GM18508 (cell line): Measurements from ENCODE around the gene CS.
"Not testable (repeated sequence)": the region's sequence is repeated elsewhere in the genome, so short reads cannot be mapped to it uniquely, and the experiment has no call there.

ENCODE experiments used
- ATAC-seq: cut with Tn5 transposase; IDR thresholded peaks from one replicate; pipeline ENCODE4 v1.9.1; 2021; ENCODE audit warnings: moderate number of reproducible peaks; ENCODE audit not compliant: insufficient read depth, unreplicated experiment

The CS gene

DNA sequence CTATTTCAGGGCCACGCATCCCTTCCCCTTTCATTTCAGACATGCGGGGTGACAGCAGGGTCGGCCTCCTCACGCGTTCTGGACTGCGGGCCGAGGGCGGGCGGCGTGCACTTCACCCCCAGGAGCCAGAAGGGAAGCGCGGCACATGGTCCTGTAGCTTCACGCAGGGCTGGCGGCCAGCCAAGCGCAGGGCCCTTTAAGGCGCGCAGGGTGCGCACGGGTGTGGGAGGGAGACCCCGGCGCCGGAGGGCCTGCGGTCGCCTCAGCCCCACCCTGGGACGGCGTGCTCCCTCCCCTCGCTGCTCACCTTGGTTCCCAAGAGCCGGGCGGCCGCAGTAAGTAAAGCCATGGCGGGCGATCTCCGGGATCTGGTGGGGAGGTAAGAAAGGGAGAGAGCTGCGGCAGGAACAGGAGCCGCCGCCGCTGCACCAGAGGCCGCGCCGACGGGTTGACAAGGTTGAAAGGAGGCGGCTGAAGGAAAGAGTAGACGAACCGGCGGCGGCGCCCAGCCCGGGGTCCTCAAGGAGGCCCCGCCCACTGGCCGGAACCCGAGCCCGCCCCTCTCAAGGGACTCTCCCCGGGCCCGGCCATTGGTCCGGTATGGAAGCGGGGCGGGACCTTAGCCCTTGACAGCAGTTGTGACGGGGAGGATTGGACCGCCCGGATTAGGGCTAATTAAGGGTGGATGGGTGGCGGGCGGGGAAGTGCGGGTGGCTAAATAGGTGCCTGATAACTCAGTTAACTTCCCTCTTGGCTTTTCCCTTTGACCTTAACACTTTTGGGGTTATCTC, at the start of gene CS:
Gene CS (minus strand): TSS at position 478 of the 791 bp plus-strand sequence. CDS start 129 bp downstream, at position 349.
- peak; percentile 79 for ATAC-seq

DNA sequence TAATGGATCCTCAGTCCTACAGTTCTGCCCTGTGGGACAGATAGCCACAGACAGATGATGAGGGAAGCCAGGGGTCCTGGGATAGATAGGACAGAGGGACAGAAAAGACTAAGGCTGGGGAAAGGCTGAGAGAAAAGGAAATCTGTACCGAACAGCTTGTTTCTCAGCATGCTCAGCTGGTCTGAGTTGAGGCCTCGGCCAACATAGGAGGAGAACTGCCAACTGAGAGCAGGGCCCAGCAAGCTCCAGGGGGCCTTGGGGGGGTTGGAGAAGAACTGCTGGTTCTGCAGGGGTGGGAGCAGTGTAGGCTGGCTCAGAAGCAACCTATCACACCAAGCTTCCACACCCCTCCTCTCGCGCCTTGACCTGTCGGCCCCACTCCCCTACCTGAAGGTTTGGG, 48.6 kb upstream of the CS start:
- ATAC-seq = no peak

DNA sequence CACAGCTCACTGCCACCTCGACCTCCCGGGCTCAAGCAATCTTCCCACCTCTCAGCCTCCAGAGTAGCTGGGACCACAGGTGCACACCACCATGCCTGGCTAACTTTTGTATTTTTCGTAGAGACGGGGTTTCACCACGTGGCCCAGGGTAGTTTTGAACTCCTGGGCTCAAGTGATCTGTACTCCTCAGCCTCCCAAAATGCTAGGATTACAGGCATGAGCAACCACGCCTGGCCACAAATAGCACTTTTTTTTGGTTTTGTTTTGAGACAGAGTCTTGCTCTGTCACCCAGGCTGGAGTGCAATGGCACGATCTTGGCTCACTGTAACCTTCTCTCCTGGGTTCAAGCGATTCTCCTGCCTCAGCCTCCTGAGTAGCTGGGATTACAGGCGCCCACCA, 47.1 kb upstream of the CS start:
- ATAC-seq = not testable (repeated sequence)

DNA sequence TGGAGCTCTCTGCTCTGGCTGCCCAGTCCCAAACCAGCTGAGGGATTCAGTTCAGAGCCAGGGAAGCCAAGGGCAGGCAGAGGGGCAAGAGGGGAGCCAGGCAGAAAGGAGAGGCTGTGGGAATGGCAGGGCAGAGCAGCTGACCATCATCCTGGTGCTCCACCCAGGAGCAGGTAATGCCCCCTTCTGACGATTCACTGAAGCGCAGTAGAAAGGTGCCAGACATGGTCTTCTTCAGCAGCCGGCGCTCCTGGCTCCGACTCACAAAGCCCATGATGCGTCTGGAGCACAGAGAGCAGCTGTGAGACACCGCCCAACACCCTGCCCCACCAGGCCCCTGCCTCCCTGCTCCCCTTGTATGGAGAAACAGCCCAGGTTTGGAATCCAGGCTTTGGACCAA, 46.5 kb upstream of the CS start:
- no peak for ATAC-seq

DNA sequence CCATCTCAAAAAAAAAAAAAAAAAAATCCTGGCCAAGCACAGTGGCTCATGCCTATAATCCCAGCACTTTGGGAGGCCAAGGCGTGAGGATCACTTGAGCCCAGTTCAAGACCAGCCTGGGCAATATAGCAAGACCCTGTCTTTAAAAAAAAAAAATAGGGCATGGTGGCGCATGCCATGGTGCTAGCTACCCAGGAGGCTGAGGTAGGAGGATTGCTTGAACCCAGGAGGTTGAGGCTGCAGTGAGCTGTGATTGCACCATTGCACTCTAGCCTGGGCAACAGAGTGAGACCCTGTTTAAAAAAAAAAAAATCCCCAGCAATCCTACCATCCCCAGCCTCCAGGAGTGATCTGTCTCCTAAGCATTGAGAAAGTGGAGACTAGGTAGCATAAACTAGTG, 42.2 kb upstream of the CS start:
- not testable (repeated sequence) for ATAC-seq

DNA sequence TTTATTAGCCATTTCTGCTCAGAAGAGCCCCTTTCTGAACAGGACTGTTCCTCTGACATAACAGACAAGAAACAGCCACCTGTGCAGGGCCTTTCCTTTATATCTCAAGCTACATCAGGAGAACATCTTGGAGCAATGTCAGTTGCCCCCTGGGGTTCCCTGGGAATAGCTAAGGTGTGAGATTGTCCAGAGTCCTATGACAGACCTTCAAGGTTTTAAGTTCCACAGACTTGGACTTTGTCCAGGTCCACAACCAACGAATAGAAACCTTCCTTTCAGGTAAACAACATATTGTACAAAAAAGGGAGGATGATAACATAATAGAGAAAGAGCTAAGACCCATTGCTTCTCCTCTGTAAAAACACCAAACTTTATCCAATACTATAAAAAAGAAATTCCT, 41.5 kb upstream of the CS start:
- no peak for ATAC-seq

DNA sequence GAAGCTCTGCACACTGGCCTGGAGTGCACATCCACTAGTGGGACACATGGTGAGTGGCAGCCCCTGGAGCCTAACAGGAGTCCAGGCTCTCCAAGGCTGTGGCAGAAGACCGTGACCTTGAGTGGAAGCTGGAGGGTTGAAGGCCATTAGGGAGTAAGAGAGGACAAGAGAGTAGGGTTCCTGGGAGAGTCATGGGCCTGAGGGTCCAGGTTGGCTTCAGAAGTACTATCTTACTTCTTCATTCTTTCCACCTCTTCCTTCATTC, 39.0 kb upstream of the CS start:
- ATAC-seq = no peak

DNA sequence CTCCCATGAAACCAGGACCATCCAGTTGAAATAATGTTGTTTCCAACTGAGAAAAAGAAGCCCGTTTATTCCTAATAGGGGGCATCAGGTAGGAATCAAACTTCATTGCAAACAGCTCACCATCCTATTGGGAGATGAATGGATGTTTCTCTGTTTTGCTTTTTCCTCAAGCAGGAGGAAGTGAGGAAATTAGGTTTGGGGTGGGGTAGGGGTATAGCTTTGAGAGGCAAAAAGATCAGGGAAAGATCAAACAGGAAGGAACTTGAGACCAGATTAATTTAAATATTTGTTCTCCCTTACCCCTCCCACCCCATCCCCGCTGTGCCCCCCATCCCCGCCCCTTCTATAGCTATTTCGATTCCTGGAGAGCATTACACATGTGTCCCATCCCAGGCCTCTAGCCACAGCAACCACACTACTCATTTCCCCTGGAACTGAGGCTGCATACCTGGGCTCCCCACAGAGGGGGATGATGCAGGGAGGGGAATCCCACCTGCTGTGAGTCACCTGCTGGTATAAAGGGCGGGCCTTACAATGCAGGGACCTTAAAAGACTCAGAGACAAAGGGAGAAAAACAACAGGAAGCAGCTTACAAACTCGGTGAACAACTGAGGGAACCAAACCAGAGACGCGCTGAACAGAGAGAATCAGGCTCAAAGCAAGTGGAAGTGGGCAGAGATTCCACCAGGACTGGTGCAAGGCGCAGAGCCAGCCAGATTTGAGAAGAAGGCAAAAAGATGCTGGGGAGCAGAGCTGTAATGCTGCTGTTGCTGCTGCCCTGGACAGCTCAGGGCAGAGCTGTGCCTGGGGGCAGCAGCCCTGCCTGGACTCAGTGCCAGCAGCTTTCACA, 38.4 kb upstream of the CS start, which contains the start of gene IL23A:
Gene IL23A (plus strand): TSS at position 577 of the 850 bp plus-strand sequence. CDS start 161 bp downstream, at position 738.
- ATAC-seq = peak; percentile 38

DNA sequence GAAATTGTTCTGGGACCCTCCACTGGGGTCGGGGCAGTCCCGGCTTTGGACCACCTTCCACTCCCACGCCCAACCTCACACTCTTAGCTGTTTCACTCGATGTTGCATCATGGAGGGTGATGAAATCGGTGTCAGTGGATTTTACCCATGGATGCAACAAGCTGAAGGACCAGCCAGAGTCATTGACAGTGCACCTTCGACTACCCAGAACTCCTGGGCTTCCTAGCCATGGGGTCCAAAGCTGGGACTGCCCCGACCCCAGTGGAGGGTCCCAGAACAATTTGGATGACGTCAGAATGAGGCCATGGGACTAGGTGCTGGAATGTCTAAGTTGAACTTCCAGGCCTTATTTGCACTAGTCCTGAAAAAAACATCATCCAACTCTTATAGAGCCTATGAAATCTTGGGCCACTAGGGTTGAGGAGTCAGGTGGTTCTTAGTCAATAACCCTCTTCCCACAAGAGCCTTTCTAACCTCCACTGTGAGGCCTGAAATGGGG, 37.7 kb upstream of the CS start:
- no peak for ATAC-seq

DNA sequence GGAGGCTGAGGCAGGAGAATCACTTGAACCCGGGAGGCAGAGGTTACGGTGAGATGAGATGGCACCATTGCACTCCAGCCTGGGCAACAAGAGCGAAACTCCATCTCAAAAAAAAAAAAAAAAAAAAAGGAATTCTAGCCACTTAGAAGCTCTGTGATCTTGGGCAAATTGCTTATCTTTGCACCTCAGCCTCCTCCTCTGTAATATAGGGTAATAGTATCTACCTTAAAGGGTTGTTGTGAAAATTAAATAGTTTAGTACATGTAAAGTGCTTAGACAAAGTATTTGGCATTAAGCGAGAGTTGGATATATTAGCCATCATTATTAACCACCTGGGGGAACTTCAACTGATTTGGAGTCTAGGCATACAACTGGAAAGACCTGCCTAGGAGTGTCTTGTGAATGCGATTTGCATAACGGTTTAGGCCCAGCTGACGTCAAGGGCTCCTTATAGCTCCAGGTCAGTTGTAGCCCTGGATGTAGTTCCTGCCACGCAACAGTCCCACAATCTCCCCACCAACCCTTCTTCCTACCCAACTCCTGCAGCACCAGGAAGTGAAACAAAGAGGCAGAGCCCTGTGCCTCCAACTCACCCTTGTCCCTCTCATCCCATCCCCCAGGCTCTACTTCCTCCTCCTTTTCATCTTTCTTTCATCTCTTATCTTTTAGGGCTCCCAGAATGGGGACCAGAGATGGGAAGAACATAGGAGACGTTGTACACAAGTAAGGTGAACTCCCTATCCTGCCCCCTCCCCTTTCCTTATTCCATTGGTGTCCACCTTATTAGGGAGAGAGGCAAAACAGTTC, 36.4 kb upstream of the CS start:
- ATAC-seq = no peak

DNA sequence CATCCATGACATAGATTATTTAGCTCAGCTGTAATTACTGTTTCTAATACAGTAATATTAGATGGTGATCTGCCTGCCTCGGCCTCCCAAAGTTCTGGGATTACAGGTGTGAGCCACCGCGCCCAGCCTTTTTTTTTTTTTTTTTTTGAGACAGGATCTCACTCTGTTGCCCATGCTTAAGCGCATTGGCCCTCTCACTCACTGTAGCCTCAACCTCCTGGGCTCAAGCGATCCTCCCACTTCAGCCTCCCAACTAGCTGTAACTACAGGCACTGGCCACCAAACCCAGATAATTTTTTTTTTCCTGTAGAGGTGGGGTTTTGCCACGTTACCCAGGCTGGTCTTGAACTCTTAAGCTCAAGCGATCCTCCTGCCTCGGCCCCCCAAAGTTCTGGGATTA, 35.4 kb upstream of the CS start:
- not testable (repeated sequence) for ATAC-seq

DNA sequence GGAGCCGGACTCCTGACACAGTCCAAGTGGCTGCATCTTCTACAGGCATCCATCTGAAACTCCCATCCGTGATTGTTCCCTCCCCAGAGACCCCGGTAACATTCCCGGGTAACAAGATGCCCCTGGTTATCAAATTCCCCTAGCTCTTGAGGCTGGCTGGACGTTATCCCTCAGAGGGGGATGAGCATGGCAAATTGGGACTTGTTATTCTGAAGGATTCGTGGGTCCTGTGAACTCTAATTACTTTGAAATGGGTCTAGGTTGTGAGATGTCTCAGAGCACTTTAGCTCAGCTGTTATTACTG, 34.3 kb upstream of the CS start:
- ATAC-seq = no peak

DNA sequence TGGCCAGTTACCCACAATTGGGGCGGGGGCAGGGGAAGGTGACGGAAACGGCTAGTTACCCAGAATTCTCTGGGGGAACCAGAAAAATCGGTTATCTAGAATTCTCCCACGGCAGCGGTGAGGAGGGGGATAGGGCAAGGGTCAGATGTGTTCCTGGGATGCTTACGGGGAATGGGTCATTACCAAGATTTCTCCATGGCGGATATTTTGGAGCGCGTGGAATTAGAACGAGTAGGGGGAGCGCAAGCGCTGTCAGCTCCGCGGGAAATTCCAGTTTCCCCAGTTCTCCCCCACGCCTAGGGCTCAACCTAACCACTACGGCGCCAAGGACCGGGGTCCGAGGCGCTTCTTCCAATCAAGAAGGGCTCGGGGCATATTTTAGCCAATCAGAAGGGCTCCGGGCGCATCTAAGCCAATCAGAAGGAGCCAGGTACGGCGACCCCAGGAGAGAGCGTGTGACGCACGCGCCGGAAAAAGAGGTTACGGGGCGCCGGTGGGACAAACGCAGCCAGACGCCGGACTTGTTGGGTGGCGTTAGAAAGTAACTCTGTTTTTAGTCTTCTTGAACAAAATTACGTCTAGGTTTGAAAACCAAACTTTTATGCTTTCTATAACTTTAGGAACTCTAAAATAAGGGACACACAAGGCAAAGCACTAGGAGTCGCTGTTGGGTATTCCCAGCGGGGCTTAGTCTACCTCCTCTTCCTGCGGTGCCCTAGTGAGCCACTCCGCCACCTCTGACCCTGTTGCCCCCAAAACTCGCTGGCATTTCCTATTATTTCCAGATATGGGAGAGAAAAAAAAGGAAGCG, 33.8 kb upstream of the CS start, which contains the start of gene PAN2:
Gene PAN2 (minus strand): TSS at position 322 of the 811 bp plus-strand sequence. CDS start 906 bp downstream, outside the sequence.
- peak; percentile 72 for ATAC-seq

DNA sequence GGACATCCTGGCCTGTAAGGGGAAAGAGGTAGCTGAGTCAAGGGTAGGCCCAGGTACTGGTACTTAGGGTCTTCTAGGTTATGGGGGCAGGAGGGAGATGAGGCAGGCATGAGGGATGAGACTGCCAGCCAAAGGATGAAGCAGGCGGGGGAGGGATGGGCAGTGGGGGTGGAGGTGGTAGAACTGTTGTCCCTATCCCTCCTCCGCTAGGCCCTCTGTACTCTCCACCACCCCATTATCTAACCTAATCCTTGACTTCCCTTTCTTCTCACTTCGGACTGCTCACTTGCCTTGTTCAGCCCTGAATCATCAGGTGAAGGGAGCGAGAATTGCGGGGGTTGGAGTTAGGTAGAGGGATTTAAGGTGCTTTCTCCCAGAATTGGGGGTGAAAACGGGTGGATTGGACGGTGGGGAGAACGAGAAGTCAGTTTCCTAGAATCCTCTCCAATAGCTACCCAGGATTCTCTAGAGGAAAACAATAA, 33.1 kb upstream of the CS start:
- ATAC-seq = no peak

DNA sequence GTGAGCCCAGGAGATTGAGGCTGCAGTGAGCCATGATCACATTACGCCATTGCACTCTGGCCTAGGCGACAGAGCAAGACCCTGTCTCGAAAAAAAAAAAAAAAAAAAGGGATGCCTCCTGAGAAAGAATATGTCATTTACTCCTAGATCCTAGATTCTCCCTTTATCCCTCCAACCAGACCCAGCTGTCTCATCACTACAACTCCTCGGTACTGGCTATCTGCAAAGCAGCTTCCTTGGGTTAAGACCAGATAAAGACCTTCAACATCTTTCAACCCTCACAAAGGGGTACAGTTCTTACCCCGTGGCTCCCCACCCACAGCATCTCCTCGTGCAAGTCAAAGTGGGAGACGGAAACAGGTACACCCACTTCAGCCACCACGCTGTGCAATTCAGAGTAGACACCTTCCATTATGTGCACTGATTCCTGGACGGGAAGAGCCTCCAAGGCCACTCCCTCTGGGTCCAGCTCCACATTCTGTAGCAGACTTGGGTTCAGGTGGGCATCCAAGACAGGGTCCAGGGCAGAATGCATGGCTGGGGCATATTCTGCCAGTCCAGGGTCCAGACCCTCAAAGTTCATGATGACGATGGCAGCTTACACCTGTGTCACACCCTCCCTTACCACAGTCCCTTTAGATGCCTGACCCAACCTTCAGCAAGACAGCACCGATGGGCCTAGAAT, 32.5 kb upstream of the CS start:
- no peak for ATAC-seq

DNA sequence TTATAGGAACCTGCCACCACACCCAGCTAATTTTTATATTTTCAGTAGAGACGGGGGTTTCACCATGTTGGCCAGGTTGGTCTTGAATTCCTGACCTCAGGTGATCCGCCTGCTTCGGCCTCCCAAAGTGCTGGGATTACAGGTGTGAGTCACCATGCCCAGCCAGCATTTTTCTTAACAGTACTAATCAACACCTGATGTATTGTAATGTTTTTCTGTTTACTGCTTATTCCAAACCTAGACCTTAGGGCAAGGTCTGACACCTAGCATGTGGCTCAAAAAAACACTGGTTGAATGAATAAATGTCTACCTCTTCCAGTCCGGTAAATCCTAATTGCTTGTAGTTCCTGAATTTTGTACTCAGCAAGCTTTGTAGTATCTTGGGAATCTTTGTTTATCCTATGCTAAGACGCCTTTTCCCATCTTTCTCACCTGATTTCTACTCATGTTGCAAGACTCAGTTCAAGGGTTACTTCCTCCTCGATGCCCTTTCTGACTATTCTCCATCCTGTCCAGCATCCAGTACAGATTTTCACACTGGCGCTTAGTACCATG, 30.9 kb upstream of the CS start:
- no peak for ATAC-seq

DNA sequence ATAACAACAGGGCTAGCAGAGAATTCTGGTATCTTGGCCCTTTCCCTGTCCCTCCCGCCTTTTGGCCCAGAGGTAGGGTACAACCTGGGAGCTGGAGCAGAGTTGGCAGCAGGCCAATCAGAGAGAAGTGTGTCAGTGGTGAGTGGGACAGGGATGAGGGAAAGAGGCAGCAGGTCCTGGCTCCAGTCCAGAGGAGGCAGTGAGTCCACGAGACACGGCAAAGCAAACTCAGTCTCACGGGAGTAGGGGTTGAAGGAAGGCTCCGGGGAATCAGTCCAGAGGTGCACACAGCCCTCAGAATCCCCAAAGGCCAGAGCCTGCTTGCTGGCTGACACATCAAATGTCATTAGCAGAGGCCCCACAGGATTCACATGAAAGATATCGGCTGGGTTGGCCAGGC, 26.4 kb upstream of the CS start:
- ATAC-seq = no peak

DNA sequence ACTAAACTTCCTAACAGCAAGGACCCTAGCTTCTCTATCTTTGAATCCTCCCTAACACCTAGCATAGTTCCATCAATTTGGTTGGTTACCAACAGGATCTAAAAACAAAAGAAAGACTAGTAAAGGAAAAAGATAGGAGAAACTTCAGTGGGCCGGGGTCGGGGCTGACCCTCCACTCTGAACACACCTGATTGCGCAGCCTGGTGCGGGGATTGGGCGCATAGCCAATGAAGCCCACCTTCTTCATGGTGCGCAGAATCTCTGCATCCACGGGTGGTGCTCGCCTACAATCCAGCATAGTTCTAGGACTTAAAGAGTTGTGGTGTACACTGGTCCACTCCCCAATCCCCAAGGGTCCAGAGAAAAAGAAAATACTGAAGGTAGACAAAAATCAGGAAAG, 26.0 kb upstream of the CS start:
- no peak for ATAC-seq

DNA sequence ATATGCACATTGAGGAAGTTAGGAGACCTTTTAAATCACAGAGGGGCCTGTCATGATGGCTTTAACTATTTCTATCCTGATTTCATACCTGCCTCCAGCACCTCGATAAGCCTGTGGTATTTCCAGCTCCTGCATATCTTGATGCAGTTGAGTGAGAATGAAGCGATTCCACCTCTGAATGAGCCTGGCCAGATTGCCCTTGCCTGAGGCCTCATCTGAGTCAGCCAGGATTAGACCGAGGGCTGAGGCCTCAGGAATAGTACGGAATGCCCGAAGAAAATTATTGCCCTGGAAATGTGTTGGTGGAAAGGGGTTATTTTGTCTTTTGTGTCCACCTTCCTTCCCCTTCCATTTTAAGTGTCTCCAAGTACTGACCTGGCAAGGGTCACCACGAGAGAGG, 24.1 kb upstream of the CS start:
- ATAC-seq = no peak
